SHP77 treated with DMSO at 0.1 percent for 48 hours (cell line): Measurements from ENCODE around the gene SET.
A peak's percentile ranks its signal among the peaks of the same experiment; 100 is the strongest.
"Not testable (repeated sequence)": the region's sequence is repeated elsewhere in the genome, so short reads cannot be mapped to it uniquely, and the experiment has no call there.

Experiments
- DNase-seq: peaks from one replicate; lab custom pipeline; 2025; lab: John Stamatoyannopoulos, UW

SET gene

GRCh38 chr9:128687453-128687852 is 1.6 kb upstream of the SET start:
- DNase-seq: no peak

- no peak for DNase-seq
These were observed 312 bp downstream of the SET start for GRCh38 chr9:128689293-128689774.

GRCh38 chr9:128689820-128690683 is 1.0 kb downstream of the SET start:
- DNase-seq: no peak

DNA sequence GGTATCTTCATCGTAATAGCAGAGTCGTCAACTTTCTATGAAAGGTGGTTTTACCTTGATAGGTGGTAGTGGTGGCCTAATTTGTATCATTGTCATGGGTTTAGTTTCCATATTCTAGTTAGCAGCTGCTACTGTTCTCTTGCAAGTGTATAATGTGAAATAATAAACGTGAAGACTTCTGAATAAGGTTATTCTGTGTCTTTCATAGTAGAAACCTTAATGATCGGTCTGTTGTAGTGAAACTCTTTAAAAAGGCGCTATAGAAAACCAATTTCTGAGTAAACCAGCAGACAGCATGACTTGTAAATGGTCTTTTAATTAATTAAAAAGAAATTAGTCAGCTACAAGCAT is 1.6 kb downstream of the SET start:
- no peak for DNase-seq

DNA sequence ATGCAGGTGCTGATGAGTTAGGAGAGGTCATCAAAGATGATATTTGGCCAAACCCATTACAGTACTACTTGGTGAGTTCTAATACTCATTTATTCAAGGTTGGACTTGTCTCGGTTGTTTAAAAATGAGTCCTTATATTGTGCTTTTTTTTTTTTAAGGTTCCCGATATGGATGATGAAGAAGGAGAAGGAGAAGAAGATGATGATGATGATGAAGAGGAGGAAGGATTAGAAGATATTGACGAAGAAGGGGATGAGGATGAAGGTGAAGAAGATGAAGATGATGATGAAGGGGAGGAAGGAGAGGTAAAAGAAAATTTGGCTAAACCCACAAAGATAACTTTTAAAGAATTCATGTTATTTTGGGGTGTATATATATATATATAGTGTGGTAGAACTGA is 4.7 kb downstream of the SET start:
- not testable (repeated sequence) for DNase-seq

DNA sequence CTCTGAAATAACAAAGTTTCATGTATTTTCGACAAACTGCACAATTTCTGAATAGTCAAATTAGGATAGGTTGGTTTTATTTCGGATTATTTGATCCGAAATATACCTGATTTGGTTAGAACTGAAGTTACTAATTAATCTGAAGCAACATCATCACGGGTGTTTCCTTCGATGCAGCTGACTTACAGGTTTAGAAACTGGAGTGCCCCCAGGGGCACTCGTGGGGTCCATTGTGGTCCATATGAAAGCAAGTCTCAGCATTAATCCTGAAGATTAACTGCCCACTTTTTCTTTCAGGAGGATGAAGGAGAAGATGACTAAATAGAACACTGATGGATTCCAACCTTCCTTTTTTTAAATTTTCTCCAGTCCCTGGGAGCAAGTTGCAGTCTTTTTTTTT is 5.3 kb downstream of the SET start:
- DNase-seq: no peak

GRCh38 chr9:128696923-128697707 is 8.1 kb downstream of the SET start:
- DNase-seq: no peak

DNA sequence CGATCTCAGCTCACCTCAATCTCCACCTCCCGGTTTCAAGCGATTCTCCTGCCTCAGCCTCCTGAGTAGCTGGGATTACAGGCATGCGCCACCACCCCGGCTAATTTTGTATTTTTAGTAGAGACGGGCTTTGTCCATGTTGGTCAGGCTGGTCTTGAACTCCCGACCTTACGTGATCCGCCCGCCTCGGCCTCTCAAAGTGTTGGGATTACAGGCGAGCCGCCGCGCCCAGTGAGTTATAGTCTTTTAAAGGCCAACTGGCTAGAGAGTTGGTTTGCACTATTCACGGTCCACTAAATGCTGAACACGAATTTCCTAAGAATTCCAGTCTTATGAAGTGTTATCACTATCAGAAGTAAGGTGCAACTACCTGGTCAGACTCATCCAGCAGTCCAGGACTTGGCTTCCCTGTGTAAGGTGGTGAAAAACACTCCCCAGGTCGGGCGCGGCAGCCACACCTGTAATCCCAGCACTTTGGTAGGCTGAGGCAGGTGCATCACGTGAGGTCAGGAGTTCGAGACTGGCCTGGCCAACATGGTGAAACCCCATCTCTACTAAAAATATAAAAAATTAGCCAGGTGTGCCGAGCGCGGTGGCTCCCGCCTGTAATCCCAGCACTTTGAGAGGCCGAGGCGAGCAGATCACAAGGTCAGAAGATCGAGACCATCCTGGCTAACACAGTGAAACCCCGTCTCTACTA is 10.2 kb downstream of the SET start:
- DNase-seq: not testable (repeated sequence)

- DNase-seq: no peak
These were observed 12.3 kb downstream of the SET start for GRCh38 chr9:128701227-128701854.

DNA sequence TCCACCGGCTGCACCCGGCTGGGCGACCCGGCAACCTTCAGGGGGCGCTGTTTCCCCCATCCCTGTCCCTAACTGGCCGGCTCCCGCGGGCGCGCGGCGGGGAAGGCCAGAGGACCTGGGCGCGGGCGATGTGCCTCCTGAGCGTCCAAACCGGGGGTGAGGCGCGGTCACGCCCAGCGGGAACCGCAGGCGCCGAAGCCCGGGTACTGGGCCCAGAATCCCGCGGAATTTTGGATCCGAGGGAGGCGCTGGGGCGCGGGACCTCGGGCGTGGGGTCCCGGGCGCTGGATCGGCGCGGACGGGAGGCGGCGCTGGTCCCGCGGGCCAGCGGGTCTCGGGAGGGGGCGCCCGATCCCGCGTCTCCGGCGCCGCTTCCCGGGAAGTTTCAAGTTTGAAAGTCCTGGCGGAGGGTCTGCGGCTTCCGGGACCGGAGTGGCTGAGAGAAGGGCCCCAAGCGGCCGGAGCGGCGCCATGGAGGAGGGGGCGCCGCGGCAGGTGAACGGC is 13.5 kb downstream of the SET start, which contains the start of gene PKN3:
Gene PKN3, plus strand, starts transcription at position 59 of the 504 bp plus-strand sequence. Its CDS starts 413 bp downstream, at position 472.
- DNase-seq: peak; percentile 71

- no peak for DNase-seq
These were observed 14.1 kb downstream of the SET start for GRCh38 chr9:128702949-128703615.

- no peak for DNase-seq
These were observed 14.8 kb downstream of the SET start for GRCh38 chr9:128703616-128704355.

DNA sequence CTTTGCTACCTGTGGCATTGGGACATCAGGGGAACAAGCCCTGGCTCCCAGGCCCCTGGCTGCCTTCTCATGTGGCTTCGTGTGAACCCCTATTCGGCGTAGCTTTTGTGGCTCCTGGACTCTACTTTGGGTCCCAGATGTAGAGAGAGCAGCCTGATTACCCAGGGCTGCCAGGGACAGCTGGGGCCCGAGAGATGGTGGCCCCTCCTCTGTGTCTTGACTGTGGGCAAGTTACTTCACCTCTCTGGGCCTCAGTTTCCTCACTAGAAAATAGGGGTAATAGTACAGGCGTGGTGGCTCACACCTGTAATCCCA is 15.3 kb downstream of the SET start:
- DNase-seq: no peak

GRCh38 chr9:128705051-128705965 is 16.3 kb downstream of the SET start:
- no peak for DNase-seq

DNA sequence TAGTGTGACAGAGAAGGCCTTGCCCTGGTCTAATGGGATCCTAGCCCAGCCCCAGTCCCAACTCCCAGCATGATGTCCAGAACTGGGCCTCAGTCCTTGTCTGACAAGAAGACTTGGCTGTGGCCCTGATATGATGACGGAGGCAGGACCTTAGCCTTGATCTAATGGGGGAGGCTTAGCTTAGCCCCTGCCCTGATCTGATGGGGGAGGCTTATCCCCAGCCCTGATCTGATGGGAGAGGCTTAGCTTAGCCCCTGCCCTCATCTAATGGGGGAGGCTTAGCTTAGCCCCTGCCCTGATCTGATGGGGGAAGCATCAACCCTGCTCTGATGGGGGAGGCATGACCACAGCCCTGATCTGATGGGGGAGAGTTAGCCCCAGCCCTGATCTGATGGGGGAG is 17.0 kb downstream of the SET start:
- no peak for DNase-seq

DNA sequence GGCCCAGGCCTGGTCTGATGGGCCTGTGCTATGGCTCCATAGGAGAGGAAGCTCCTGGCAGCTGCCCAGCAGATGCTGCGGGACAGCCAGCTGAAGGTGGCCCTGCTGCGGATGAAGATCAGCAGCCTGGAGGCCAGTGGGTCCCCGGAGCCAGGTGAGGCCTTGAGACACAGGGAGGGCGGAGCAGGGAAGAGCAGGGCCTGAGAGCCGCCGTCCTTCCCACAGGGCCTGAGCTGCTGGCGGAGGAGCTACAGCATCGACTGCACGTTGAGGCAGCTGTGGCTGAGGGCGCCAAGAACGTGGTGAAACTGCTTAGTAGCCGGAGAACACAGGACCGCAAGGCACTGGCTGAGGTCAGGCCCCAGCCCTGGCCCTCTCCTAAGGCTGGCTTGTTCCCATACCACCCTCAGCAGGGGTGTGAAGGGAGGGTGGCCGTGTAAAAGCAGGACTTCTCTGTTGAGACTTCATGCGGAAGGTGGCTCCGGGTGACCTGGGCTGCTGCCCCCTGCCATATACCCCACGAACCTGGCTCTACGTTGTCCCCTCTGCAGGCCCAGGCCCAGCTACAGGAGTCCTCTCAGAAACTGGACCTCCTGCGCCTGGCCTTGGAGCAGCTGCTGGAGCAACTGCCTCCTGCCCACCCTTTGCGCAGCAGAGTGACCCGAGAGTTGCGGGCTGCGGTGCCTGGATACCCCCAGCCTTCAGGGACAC is 17.8 kb downstream of the SET start:
- DNase-seq: no peak

GRCh38 chr9:128707446-128707845 is 18.4 kb downstream of the SET start:
- no peak for DNase-seq

- DNase-seq: no peak
These were observed 23.7 kb downstream of the SET start for GRCh38 chr9:128712451-128713410.
